Activated CD4-positive, alpha-beta T cell treated with anti-CD3 and anti-CD28 coated beads for 36 hours (primary cell): ENCODE data around the gene TAF11L4. TPM values are rescaled to one million over a fixed set of nuclear protein-coding genes. Genes with fewer than 3 reads are reported as not detected.
"Not testable (repeated sequence)": the region's sequence is repeated elsewhere in the genome, so short reads cannot be mapped to it uniquely, and the experiment has no call there.

Experiments used
- ATAC-seq: fragments of 200-7000 bp; cut with Tn5 transposase; one replicate; pipeline ENCODE4 v1.10.0; 2021; ENCODE audit warnings: mild to moderate bottlenecking, moderate library complexity
- CTCF ChIA-PET: fragments of 350-600 bp; sonication (Branson Sonifier 250); formaldehyde crosslinking; loops from one replicate; lab custom pipeline; 2021; ENCODE audit warnings: antibody characterized with exemption; lab: Charles Lee
- POLR2A ChIA-PET: fragments of 350-600 bp; sonication (Branson Sonifier 250); formaldehyde crosslinking; loops from one replicate; lab custom pipeline; 2021; ENCODE audit warnings: antibody characterized with exemption, inconsistent platforms; lab: Charles Lee
- DNase-seq: peaks from one replicate; pipeline ENCODE4 v3.0.0-alpha.2; 2020
- H3K27ac Mint-ChIP-seq: one replicate; pipeline ENCODE4 v1.8.0; 2021; ENCODE audit warnings: mixed read lengths
- H3K27me3 Mint-ChIP-seq: one replicate; pipeline ENCODE4 v1.8.0; 2021; ENCODE audit warnings: mixed read lengths
- H3K36me3 Mint-ChIP-seq: one replicate; pipeline ENCODE4 v1.8.0; 2021; ENCODE audit warnings: low read depth, mixed read lengths
- H3K4me1 Mint-ChIP-seq: one replicate; pipeline ENCODE4 v1.8.0; 2021; ENCODE audit warnings: mixed read lengths
- H3K4me3 Mint-ChIP-seq: one replicate; pipeline ENCODE4 v1.8.0; 2021; ENCODE audit warnings: mild to moderate bottlenecking, moderate library complexity, mixed read lengths
- H3K9me3 Mint-ChIP-seq: one replicate; pipeline ENCODE4 v1.8.0; 2021; ENCODE audit warnings: low read depth, mixed read lengths
- intact Hi-C, 2 experiments: fragments of 100-400 bp; cut with DNase I in 1 of 2; cut with micrococcal nuclease in 1 of 2; formaldehyde crosslinking; loops; one replicate each; pipeline versions ENCODE4 v1.14.2 to v1.15.1; 2022 to 2024; cut with DNase I, micrococcal nuclease
- total RNA-seq, 2 experiments: library from RNA; stranded (reverse); gene quantifications; one replicate each; pipeline ENCODE4 v1.2.3, GENCODE V29; 2021

Gene TAF11L4
- total RNA-seq, 2 experiments from 2014 or later = not detected

- H3K9me3 Mint-ChIP-seq = no peaks in the 10 kb centered on the region
- CTCF ChIA-PET = no interaction called here
- no peak overlapping the region for H3K4me3 Mint-ChIP-seq
- no peaks in the 10 kb centered on the region for H3K4me1 Mint-ChIP-seq
- H3K27ac Mint-ChIP-seq = no peak overlapping the region
- intact Hi-C loops = no loop called here
- no peak for ATAC-seq
- POLR2A ChIA-PET = no interaction called here
- no peaks in the 10 kb centered on the region for H3K36me3 Mint-ChIP-seq
- DNase-seq = no peak
- H3K27me3 Mint-ChIP-seq = no peaks in the 10 kb centered on the region
Observed at GRCh38 chr5:17511775-17512325, 9.8 kb upstream of the TAF11L4 start.

- H3K27me3 Mint-ChIP-seq, ATAC-seq, DNase-seq, H3K27ac Mint-ChIP-seq, H3K4me3 Mint-ChIP-seq, H3K4me1 Mint-ChIP-seq, CTCF ChIA-PET, H3K36me3 Mint-ChIP-seq, POLR2A ChIA-PET, intact Hi-C loops, H3K9me3 Mint-ChIP-seq: not testable (repeated sequence)
Observed at GRCh38 chr5:17517526-17517925, 4.1 kb upstream of the TAF11L4 start.

GRCh38 chr5:17518067-17518466, 3.5 kb upstream of the TAF11L4 start, which contains the start of gene TAF11L3:
TAF11L3 (plus strand) TSS chr5:17518367.
- H3K27me3 Mint-ChIP-seq, H3K4me3 Mint-ChIP-seq, H3K9me3 Mint-ChIP-seq, DNase-seq, H3K4me1 Mint-ChIP-seq, CTCF ChIA-PET, H3K27ac Mint-ChIP-seq, H3K36me3 Mint-ChIP-seq, POLR2A ChIA-PET, intact Hi-C loops, ATAC-seq: not testable (repeated sequence)

GRCh38 chr5:17519508-17519907, 2.1 kb upstream of the TAF11L4 start:
- H3K9me3 Mint-ChIP-seq, H3K4me3 Mint-ChIP-seq, ATAC-seq, H3K27ac Mint-ChIP-seq, intact Hi-C loops, H3K36me3 Mint-ChIP-seq, H3K27me3 Mint-ChIP-seq, H3K4me1 Mint-ChIP-seq, CTCF ChIA-PET, POLR2A ChIA-PET: not testable (repeated sequence)
- peak; percentile 7 for DNase-seq

GRCh38 chr5:17524935-17525334, 3.3 kb downstream of the TAF11L4 start, which contains the start of gene TAF11L5:
TAF11L5 (plus strand) TSS chr5:17525235.
- H3K4me3 Mint-ChIP-seq, intact Hi-C loops, H3K27ac Mint-ChIP-seq, ATAC-seq, H3K4me1 Mint-ChIP-seq, H3K36me3 Mint-ChIP-seq, H3K9me3 Mint-ChIP-seq, POLR2A ChIA-PET, CTCF ChIA-PET, H3K27me3 Mint-ChIP-seq, DNase-seq: not testable (repeated sequence)

GRCh38 chr5:17526504-17526903, 4.9 kb downstream of the TAF11L4 start:
- DNase-seq, H3K36me3 Mint-ChIP-seq, intact Hi-C loops, H3K27me3 Mint-ChIP-seq, H3K4me1 Mint-ChIP-seq, POLR2A ChIA-PET, ATAC-seq, CTCF ChIA-PET, H3K9me3 Mint-ChIP-seq, H3K27ac Mint-ChIP-seq, H3K4me3 Mint-ChIP-seq: not testable (repeated sequence)

- intact Hi-C loops, H3K36me3 Mint-ChIP-seq, H3K27ac Mint-ChIP-seq, H3K4me3 Mint-ChIP-seq, CTCF ChIA-PET, DNase-seq, ATAC-seq, H3K9me3 Mint-ChIP-seq, H3K27me3 Mint-ChIP-seq, POLR2A ChIA-PET, H3K4me1 Mint-ChIP-seq: not testable (repeated sequence)
Observed at GRCh38 chr5:17528369-17528768, 6.8 kb downstream of the TAF11L4 start, which contains the start of gene TAF11L6. TAF11L6 (plus strand) TSS chr5:17528669.

Other genes with a start within 250 kb of the TAF11L4 start
- not detected for gene TAF11L2, start 23.6 kb upstream of the TAF11L4 start, total RNA-seq
- not detected for gene TAF11L3, start 3.4 kb upstream of the TAF11L4 start, total RNA-seq
- not detected for gene TAF11L5, start 3.4 kb downstream of the TAF11L4 start, total RNA-seq
- not detected for gene TAF11L6, start 6.9 kb downstream of the TAF11L4 start, total RNA-seq
- not detected for gene TAF11L7, start 64.0 kb downstream of the TAF11L4 start, total RNA-seq
- not detected for gene TAF11L8, start 69.2 kb downstream of the TAF11L4 start, total RNA-seq
- not detected for gene TAF11L9, start 72.6 kb downstream of the TAF11L4 start, total RNA-seq
- gene TAF11L10, start 76.0 kb downstream of the TAF11L4 start, total RNA-seq = not detected
- not detected for gene TAF11L11, start 82.4 kb downstream of the TAF11L4 start, total RNA-seq
- not detected for gene TAF11L12, start 88.6 kb downstream of the TAF11L4 start, total RNA-seq
- gene TAF11L13, start 110.3 kb downstream of the TAF11L4 start, total RNA-seq = not detected
- gene TAF11L14, start 112.7 kb downstream of the TAF11L4 start, total RNA-seq = not detected